Measurements from ENCODE around the gene SFR1. TPM values are rescaled to one million over a fixed set of nuclear protein-coding genes. Genes with fewer than 3 reads are reported as not detected.

SFR1 gene
- total RNA-seq, 4 donors from 2014 or later = 4.7 to 26.2 (median 8.4) TPM

DNA sequence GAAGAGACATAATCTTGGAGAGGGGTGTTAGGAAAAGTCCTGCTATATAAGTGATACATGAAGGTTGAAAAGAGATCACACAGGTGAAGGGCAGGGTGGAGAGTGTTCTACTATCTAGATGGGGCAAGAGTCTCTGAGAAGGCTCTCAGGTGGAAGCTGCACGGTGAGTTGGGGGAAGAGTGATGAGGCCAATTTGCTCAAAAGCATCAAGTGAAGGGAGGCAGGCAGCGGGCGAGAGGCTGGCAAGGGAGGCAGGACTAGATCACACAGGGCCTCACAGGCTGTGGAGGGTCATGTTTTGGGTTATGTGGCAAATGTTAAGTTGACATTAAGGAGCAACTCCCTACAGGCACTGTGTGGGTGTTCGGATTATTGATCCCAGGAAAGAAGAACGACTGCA is 33.7 kb upstream of the SFR1 start:
- no peaks in the 10 kb centered on the region for H3K27me3 ChIP-seq
- DNase-seq (ENCODE audit: low spot score in 2 of 2) = no peak
- no peak overlapping the region for H3K27ac ChIP-seq
- WGBS, 2 donors = 82 to 84% methylated on average over 5 of the region's 5 CpGs
- H3K36me3 ChIP-seq = no peaks in the 10 kb centered on the region
- H3K4me1 ChIP-seq = no peaks in the 10 kb centered on the region
- H3K9me3 ChIP-seq = no peaks in the 10 kb centered on the region
- TF ChIP-seq CTCF (IDR thresholded peaks at IDR 0.05) (no peak), EP300 (IDR thresholded peaks at IDR 0.05) (no peak), POLR2A (IDR thresholded peaks at IDR 0.05) (no peak)
- H3K4me3 ChIP-seq = no peak overlapping the region

DNA sequence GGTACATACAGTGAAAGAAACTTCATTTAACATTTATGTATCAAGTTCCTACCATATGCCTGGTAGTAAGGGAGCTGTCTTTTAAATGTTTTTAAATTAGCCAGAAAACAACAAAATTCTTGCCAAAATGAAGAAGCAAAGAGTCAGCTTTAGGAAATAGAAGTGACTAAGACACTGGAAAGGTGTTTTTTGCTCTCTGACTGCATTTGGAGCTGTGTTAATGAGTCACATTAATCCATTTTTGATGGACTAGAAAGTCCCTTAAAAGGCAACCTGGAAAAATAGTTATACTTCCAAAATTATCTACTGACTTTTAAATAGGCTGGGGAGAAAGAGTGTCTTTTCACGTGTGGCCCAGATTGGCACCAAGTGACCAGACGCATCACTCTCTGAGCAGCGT is 32.4 kb upstream of the SFR1 start:
- H3K9me3 ChIP-seq = no peaks in the 10 kb centered on the region
- 69 to 73% methylated on average over 3 of the region's 3 CpGs for WGBS, 2 donors
- H3K4me1 ChIP-seq = no peaks in the 10 kb centered on the region
- no peaks in the 10 kb centered on the region for H3K36me3 ChIP-seq
- H3K4me3 ChIP-seq = no peak overlapping the region
- H3K27ac ChIP-seq = no peak overlapping the region
- no peaks in the 10 kb centered on the region for H3K27me3 ChIP-seq
- TF ChIP-seq CTCF (IDR thresholded peaks at IDR 0.05) = no peak
- TF ChIP-seq EP300 (IDR thresholded peaks at IDR 0.05) = no peak
- no peak for TF ChIP-seq POLR2A (IDR thresholded peaks at IDR 0.05)
- DNase-seq (ENCODE audit: low spot score in 2 of 2) = no peak

DNA sequence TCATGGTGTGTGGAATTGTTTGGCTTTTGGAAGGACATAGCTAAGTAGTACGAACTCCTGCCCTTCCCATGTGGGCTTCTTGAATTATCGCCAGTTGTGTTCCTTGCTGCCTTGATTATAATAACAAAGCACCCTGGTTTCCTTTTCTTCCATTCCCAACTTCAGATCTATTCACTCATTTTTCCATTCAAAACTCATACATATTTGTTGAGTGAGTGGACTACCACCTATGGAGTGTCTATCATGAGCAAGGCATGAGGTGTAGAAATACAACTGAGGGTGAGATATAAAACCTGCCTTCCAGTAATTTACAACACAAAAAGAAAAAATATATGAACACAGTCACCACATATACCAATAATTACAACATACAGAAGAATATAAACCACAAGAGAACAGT is 31.4 kb upstream of the SFR1 start:
- H3K9me3 ChIP-seq = no peaks in the 10 kb centered on the region

DNA sequence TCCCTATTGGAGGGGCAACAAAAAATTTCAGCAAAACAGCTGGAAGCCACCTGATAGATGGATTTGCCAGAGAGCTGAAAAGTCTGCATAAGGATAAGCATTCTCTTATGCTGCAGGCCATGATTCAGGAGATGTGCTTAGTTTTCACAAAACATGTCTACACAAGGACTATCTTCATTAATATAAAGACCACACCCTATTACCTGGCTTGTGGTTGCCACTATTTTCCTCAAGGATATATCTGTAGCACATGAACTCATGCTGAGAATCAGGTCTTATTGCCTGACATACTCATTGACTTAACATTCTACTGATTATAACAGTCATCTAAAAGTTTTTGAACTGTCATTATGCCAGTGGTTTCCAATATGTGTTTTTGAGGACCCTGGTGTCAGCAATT is 29.2 kb upstream of the SFR1 start:
- TF ChIP-seq EP300 (IDR thresholded peaks at IDR 0.05) (no peak), CTCF (IDR thresholded peaks at IDR 0.05) (no peak), POLR2A (IDR thresholded peaks at IDR 0.05) (no peak)
- Histone ChIP-seq H3K4me3 (no peak overlapping the region), H3K4me1 (no peaks in the 10 kb centered on the region), H3K36me3 (no peaks in the 10 kb centered on the region), H3K27ac (no peak overlapping the region), H3K27me3 (no peaks in the 10 kb centered on the region), H3K9me3 (peaks cover 0 to 8% (median 0%) of the 10 kb centered on the region in 4 donors)
- no peak for DNase-seq (ENCODE audit: low spot score in 2 of 2)

More for the DNA sequence above, 31.4 kb upstream of the SFR1 start:
- Histone ChIP-seq H3K27ac (no peak overlapping the region), H3K4me3 (no peak overlapping the region), H3K4me1 (no peaks in the 10 kb centered on the region), H3K36me3 (no peaks in the 10 kb centered on the region), H3K27me3 (no peaks in the 10 kb centered on the region)
- TF ChIP-seq EP300 (IDR thresholded peaks at IDR 0.05) (no peak), POLR2A (IDR thresholded peaks at IDR 0.05) (no peak)
- WGBS, 2 donors = 68 to 78% methylated on average over 2 of the region's 2 CpGs
- no peak for DNase-seq (ENCODE audit: low spot score in 2 of 2)

DNA sequence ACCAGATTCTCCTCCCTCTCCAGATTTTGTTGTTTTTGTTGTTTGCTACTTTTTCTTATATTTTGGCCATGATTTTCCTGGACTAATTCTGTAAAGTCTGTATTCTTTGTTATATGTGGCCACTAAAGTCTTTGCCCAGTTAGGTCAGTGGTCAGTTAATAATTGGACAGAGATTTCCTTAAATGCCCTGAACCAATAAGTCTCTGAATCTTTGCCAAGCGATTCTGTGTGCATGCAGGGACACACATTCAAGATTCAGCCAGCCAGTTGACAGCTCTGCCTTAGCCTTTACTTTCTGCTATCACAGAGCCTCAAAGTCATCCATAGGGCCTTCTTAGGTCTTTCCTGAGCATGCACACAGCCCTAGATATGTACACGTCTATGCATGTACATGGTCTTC is 25.3 kb upstream of the SFR1 start:
- Histone ChIP-seq H3K4me3 (no peak overlapping the region), H3K27me3 (no peaks in the 10 kb centered on the region), H3K4me1 (no peaks in the 10 kb centered on the region), H3K9me3 (peaks cover 0 to 8% (median 0%) of the 10 kb centered on the region in 4 donors), H3K36me3 (no peaks in the 10 kb centered on the region), H3K27ac (no peak overlapping the region)
- no peak for TF ChIP-seq POLR2A (IDR thresholded peaks at IDR 0.05)
- no peak for TF ChIP-seq CTCF (IDR thresholded peaks at IDR 0.05)
- 89 to 95% methylated on average over 2 of the region's 2 CpGs for WGBS, 2 donors
- no peak for DNase-seq (ENCODE audit: low spot score in 2 of 2)

GRCh38 chr10:104098358-104098925 is 23.5 kb upstream of the SFR1 start:
- Histone ChIP-seq H3K27me3 (no peaks in the 10 kb centered on the region), H3K36me3 (no peaks in the 10 kb centered on the region), H3K4me3 (no peak overlapping the region), H3K9me3 (peaks cover 0 to 8% (median 0%) of the 10 kb centered on the region in 4 donors), H3K4me1 (no peaks in the 10 kb centered on the region), H3K27ac (no peak overlapping the region)
- no peak for DNase-seq (ENCODE audit: low spot score in 2 of 2)
- no peak for TF ChIP-seq POLR2A (IDR thresholded peaks at IDR 0.05)
- WGBS, 2 donors = 91 to 93% methylated on average over 4 of the region's 4 CpGs
